Endometrial microvascular endothelial cells (primary cell): ENCODE data around the gene FOXD4L4. TPM values are rescaled to one million over a fixed set of nuclear protein-coding genes. Genes with fewer than 3 reads are reported as not detected.
"Not testable (repeated sequence)": the region's sequence is repeated elsewhere in the genome, so short reads cannot be mapped to it uniquely, and the experiment has no call there.

Experiments
- in situ Hi-C: cut with HindIII; loops from 2 replicates; pipeline ENCODE4 v1.10.0; 2017; ENCODE audit warnings: low sequenced_read_pairs, low pct_unique_long_range_greater_than_20kb; ENCODE audit errors: inconsistent ontology term
- total RNA-seq: library from RNA; depleted of rRNA; stranded (reverse); fragments of >200 nt; gene quantifications from one replicate; pipeline ENCODE4 v1.2.3, GENCODE V29; 2015; ENCODE audit errors: inconsistent ontology term

FOXD4L4 gene
- total RNA-seq, result not detected

- in situ Hi-C loops, result not testable (repeated sequence)
These were observed at the start of gene FOXD4L4 for GRCh38 chr9:65737096-65737564. Gene FOXD4L4, plus strand, starts transcription at chr9:65737146. Its CDS starts 0 bp downstream, at chr9:65737146.

- in situ Hi-C loops, result not testable (repeated sequence)
These were observed 33.4 kb upstream of the FOXD4L4 start for GRCh38 chr9:65703550-65703949.

- in situ Hi-C loops, result not testable (repeated sequence)
These were observed 22.5 kb upstream of the FOXD4L4 start for GRCh38 chr9:65714445-65714844.

- in situ Hi-C loops, result not testable (repeated sequence)
These were observed 1.2 kb downstream of the FOXD4L4 start for GRCh38 chr9:65738133-65738532.

Other genes with a start within 250 kb of the FOXD4L4 start
- 26.4 TPM for gene ZNG1E, start 61.2 kb upstream of the FOXD4L4 start, total RNA-seq